A673 (cell line): ENCODE results near the gene GREB1L. TPM values are rescaled to one million over a fixed set of nuclear protein-coding genes. Genes with fewer than 3 reads are reported as not detected.

Source experiments
- BruUV-seq: library from RNA; stranded (reverse); fragments of 400-500 nt; replicated peaks from 2 replicates; lab custom pipeline; 2021; lab: Mats Ljungman, UMichigan
- CTCF ChIA-PET: fragments of 300-600 bp; sonication (Branson Sonifier 250); formaldehyde crosslinking; loops from one replicate; lab custom pipeline; 2022; ENCODE audit warnings: antibody characterized with exemption; lab: Charles Lee
- POLR2A ChIA-PET: fragments of 300-600 bp; sonication (Branson Sonifier 250); formaldehyde crosslinking; loops from one replicate; lab custom pipeline; 2022; ENCODE audit warnings: antibody characterized with exemption; ENCODE audit not compliant: low non-redundant PET; lab: Charles Lee
- DNase-seq: peaks from one replicate; pipeline ENCODE4 v3.0.0-alpha.2; 2015; ENCODE audit warnings: low spot score
- H3K27ac ChIP-seq: fragments of 200-600 bp; sonication (generic); 2 replicates; pipeline ENCODE4 v1.5.1; 2016; ENCODE audit warnings: mixed run types, low read depth, mild to moderate bottlenecking, mixed read lengths, antibody characterized with exemption, low read length; ENCODE audit not compliant: poor library complexity, severe bottlenecking
- H3K27me3 ChIP-seq: fragments of 200-600 bp; sonication (generic); replicated peaks from 2 replicates; pipeline ENCODE4 v1.6.1; 2017; ENCODE audit warnings: mixed run types, low read depth, mild to moderate bottlenecking, mixed read lengths, antibody characterized with exemption, low read length; ENCODE audit not compliant: insufficient read depth, poor library complexity
- H3K36me3 ChIP-seq: fragments of 200-600 bp; sonication (generic); 2 replicates; pipeline ENCODE4 v1.6.1; 2016; ENCODE audit warnings: mixed run types, mild to moderate bottlenecking, mixed read lengths, antibody characterized with exemption, low read length; ENCODE audit not compliant: insufficient read depth, poor library complexity, severe bottlenecking
- H3K4me1 ChIP-seq: fragments of 200-600 bp; sonication (generic); 2 replicates; pipeline ENCODE4 v1.6.1; 2017; ENCODE audit warnings: mixed run types, mild to moderate bottlenecking, mixed read lengths, antibody characterized with exemption, low read length; ENCODE audit not compliant: insufficient read depth, poor library complexity, severe bottlenecking
- H3K4me3 ChIP-seq: fragments of 200-600 bp; sonication (generic); 2 replicates; pipeline ENCODE4 v1.5.1; 2016; ENCODE audit warnings: low read depth, mixed run types, mild to moderate bottlenecking, mixed read lengths, low read length; ENCODE audit not compliant: poor library complexity, severe bottlenecking
- H3K9me3 ChIP-seq: fragments of 200-600 bp; sonication (generic); 2 replicates; pipeline ENCODE4 v1.6.1; 2016; ENCODE audit warnings: mixed run types, low read depth, mild to moderate bottlenecking, mixed read lengths, antibody characterized with exemption, low read length; ENCODE audit not compliant: poor library complexity, severe bottlenecking
- EZH2 ChIP-seq: fragments of 200-600 bp; sonication (generic); IDR thresholded peaks from 2 replicates; pipeline ENCODE4 v1.6.1; 2017; ENCODE audit warnings: borderline replicate concordance, low read depth, mild to moderate bottlenecking, mixed read lengths, antibody characterized with exemption, low read length; ENCODE audit not compliant: poor library complexity, severe bottlenecking
- intact Hi-C: fragments of 100-400 bp; cut with micrococcal nuclease; formaldehyde crosslinking; loops from one replicate; pipeline ENCODE4 v1.10.0; 2022; ENCODE audit not compliant: unreplicated experiment
- total RNA-seq: library from RNA; stranded (reverse); gene quantifications from 2 replicates; pipeline ENCODE4 v1.2.3, GENCODE V29; 2021
- TF ChIP-seq, protein P1 (sequence below): fragments of 300-800, 200-600 bp; sonication (generic); conservative IDR thresholded peaks from 2 replicates; pipeline ENCODE4 v1.5.1; 2017; ENCODE audit warnings: low read depth, mild to moderate bottlenecking, antibody characterized with exemption, low read length, moderate library complexity, mixed read lengths

The GREB1L gene
- total RNA-seq, 1 experiment from 2014 or later, result 0.04 TPM

DNA sequence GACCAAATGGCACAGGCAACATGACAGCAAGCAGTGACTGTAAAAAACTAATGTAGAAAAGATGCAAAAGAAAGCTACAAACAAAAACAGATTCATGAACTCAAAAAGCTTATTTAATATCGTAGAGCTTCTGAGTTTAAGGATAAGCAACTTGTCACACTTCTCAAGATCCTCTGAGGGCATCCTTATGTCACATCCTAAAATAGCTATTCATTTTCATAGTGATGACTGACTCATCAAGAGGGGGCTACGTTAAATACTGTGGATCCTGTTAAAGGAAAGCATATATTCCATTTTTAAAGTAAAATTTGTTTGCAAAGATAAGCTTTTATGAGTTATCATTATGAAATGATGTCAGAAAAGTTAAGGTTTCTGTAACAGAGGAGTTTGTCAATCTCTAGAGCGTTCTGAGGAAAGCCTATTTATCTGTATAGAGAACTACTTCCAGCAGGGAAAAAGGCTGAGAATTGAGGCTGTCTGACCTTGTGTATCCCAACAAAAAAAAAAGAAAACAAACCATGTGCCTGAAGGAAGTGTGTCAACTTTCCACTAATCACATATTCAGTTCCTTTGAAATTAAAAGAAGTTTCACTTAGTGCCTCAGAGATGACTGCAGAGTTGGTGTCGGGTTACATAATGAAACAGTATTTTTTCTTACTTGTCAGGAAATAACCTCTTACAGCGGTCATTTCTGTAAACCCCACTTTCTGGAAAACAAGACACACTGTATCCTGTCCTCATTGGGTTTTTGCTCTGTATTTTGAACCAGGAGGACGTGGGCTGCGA, 243.0 kb downstream of the GREB1L start:
- peaks cover 9% of the 10 kb centered on the region for H3K4me1 ChIP-seq
- BruUV-seq, result no TSS peak
- H3K4me3 ChIP-seq, result no peak overlapping the region
- peak; percentile 66 for DNase-seq
- TF ChIP-seq, protein P1, sequence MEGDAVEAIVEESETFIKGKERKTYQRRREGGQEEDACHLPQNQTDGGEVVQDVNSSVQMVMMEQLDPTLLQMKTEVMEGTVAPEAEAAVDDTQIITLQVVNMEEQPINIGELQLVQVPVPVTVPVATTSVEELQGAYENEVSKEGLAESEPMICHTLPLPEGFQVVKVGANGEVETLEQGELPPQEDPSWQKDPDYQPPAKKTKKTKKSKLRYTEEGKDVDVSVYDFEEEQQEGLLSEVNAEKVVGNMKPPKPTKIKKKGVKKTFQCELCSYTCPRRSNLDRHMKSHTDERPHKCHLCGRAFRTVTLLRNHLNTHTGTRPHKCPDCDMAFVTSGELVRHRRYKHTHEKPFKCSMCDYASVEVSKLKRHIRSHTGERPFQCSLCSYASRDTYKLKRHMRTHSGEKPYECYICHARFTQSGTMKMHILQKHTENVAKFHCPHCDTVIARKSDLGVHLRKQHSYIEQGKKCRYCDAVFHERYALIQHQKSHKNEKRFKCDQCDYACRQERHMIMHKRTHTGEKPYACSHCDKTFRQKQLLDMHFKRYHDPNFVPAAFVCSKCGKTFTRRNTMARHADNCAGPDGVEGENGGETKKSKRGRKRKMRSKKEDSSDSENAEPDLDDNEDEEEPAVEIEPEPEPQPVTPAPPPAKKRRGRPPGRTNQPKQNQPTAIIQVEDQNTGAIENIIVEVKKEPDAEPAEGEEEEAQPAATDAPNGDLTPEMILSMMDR, result no peak
- TF ChIP-seq EZH2, result no peak
- ChIA-PET CTCF (interaction anchor here (1.6 kb wide), 1 partner anchor 116 kb away, joined by 6 read pairs; the partner anchor contains the start of gene ESCO1), POLR2A (no interaction called here)
- H3K27me3 ChIP-seq, result no peaks in the 10 kb centered on the region
- H3K36me3 ChIP-seq, result no peaks in the 10 kb centered on the region
- H3K27ac ChIP-seq, result no peak overlapping the region
- no peaks in the 10 kb centered on the region for H3K9me3 ChIP-seq
- intact Hi-C loops, result loop anchor here (5.0 to 10.0 kb wide), 2 partner anchors 117 to 370 kb away; partner anchors contain the start of gene ESCO1

DNA sequence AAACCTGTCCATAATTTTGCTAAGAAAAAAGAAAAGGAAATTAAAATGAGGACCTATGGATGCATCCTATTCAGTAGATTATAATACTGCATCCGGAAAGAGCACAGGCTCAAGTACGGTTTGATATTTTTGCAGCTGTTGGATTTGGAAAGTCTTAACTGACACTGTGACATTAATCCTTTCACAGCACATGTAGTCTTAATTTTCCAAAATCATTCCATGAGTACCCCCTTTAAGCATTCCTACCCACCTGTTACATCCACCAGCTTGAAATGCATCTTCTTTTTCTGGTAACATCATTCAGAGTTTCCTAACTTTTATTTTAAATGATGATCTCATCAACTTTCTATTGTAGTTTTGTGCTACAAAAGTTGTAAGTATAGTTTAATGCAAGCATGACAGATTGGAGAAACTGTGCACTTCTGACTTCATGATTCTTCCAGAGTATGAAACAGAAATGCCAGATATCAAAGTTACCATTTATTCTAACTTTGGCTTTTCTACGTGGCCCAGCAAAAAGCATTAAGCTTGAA, 244.9 kb downstream of the GREB1L start:
- TF ChIP-seq, protein P1, result no peak
- TF ChIP-seq EZH2, result no peak
- DNase-seq, result no peak
- intact Hi-C loops, result loop anchor here (5.0 to 10.0 kb wide), 2 partner anchors 115 to 368 kb away; partner anchors contain the start of gene ESCO1
- no TSS peak for BruUV-seq
- H3K36me3 ChIP-seq, result no peaks in the 10 kb centered on the region
- no peaks in the 10 kb centered on the region for H3K27me3 ChIP-seq
- no peaks in the 10 kb centered on the region for H3K9me3 ChIP-seq
- H3K4me1 ChIP-seq, result peaks cover 9% of the 10 kb centered on the region
- no peak overlapping the region for H3K27ac ChIP-seq
- ChIA-PET POLR2A (no interaction called here), CTCF (no interaction called here)
- no peak overlapping the region for H3K4me3 ChIP-seq

GRCh38 chr18:21489119-21489750, 247.2 kb downstream of the GREB1L start:
- ChIA-PET CTCF (interaction anchor here (0.6 to 0.8 kb wide), 2 partner anchors 250 to 294 kb away, joined by 3 to 8 read pairs; no protein-coding TSS in a partner anchor), POLR2A (no interaction called here)
- Histone ChIP-seq H3K36me3 (no peaks in the 10 kb centered on the region), H3K27me3 (no peaks in the 10 kb centered on the region), H3K4me3 (no peak overlapping the region), H3K27ac (no peak overlapping the region), H3K4me1 (peaks cover 9% of the 10 kb centered on the region), H3K9me3 (no peaks in the 10 kb centered on the region)
- intact Hi-C loops, result loop anchor here (1.0 to 10.0 kb wide), 3 partner anchors 113 to 467 kb away; partner anchors contain the start of gene ESCO1
- DNase-seq, result peak; percentile 72
- BruUV-seq, result no TSS peak
- TF ChIP-seq, protein P1, result peak; percentile 91
- TF ChIP-seq EZH2, result no peak
